GM23338 (cell line): ENCODE measurements around the gene WWOX. TPM values are rescaled to one million over a fixed set of nuclear protein-coding genes. Genes with fewer than 3 reads are reported as not detected.

ENCODE experiments used
- ATAC-seq: fragments of 200-7000 bp; cut with Tn5 transposase; 3 replicates; pipeline ENCODE4 v1.9.1; 2020
- DNase-seq: peaks from one replicate; pipeline ENCODE4 v3.0.0-alpha.2; 2015; ENCODE audit warnings: low spot score
- H2AFZ ChIP-seq: fragments of 200-600 bp; sonication (generic); 2 replicates; pipeline ENCODE4 v1.8.0; 2016; ENCODE audit warnings: antibody characterized with exemption, mild to moderate bottlenecking, moderate library complexity
- H3F3A ChIP-seq: fragments of 200-600 bp; sonication (generic); replicated peaks from 2 replicates; pipeline ENCODE4 v1.8.0; 2017; ENCODE audit warnings: antibody characterized with exemption, mixed run types, low read depth
- H3K27ac ChIP-seq: fragments of 200-600 bp; sonication (generic); 2 replicates; pipeline ENCODE4 v1.6.1; 2016; ENCODE audit warnings: low read depth
- H3K27me3 ChIP-seq: fragments of 200-600 bp; sonication (generic); 2 replicates; pipeline ENCODE4 v1.8.0; 2016; ENCODE audit warnings: mild to moderate bottlenecking, mixed run types, moderate library complexity; ENCODE audit not compliant: insufficient read depth
- H3K36me3 ChIP-seq: fragments of 200-600 bp; sonication (generic); 2 replicates; pipeline ENCODE4 v1.8.0; 2016; ENCODE audit warnings: mild to moderate bottlenecking; ENCODE audit not compliant: insufficient read depth
- H3K4me1 ChIP-seq: fragments of 200-600 bp; sonication (generic); 2 replicates; pipeline ENCODE4 v1.8.0; 2016; ENCODE audit warnings: mild to moderate bottlenecking, moderate library complexity; ENCODE audit not compliant: insufficient read depth
- H3K4me2 ChIP-seq: fragments of 200-600 bp; sonication (generic); 2 replicates; pipeline ENCODE4 v1.7.1; 2017; ENCODE audit warnings: mixed run types
- H3K4me3 ChIP-seq: fragments of 200-600 bp; sonication (generic); 2 replicates; pipeline ENCODE4 v1.6.1; 2016; ENCODE audit warnings: mixed run types
- H3K79me2 ChIP-seq: fragments of 200-600 bp; sonication (generic); replicated peaks from 2 replicates; pipeline ENCODE4 v1.8.0; 2017; ENCODE audit warnings: mild to moderate bottlenecking; ENCODE audit not compliant: insufficient read depth
- H3K9me2 ChIP-seq: fragments of 200-600 bp; sonication (generic); 2 replicates; pipeline ENCODE4 v1.8.0; 2017; ENCODE audit not compliant: insufficient read depth
- H4K20me1 ChIP-seq: fragments of 200-600 bp; sonication (generic); replicated peaks from 2 replicates; pipeline ENCODE4 v1.8.0; 2017; ENCODE audit warnings: mild to moderate bottlenecking; ENCODE audit not compliant: insufficient read depth
- H3K27ac Mint-ChIP-seq: 2 replicates; pipeline ENCODE4 v1.8.0; 2020; ENCODE audit warnings: inconsistent platforms, mild to moderate bottlenecking, moderate library complexity, mixed read lengths
- H3K27me3 Mint-ChIP-seq: 3 replicates; pipeline ENCODE4 v1.8.0; 2022; ENCODE audit warnings: low read depth, mild to moderate bottlenecking, moderate library complexity, mixed read lengths, inconsistent platforms; ENCODE audit not compliant: insufficient read depth, poor library complexity
- H3K36me3 Mint-ChIP-seq: 3 replicates; pipeline ENCODE4 v1.8.0; 2021; ENCODE audit warnings: low read depth, mild to moderate bottlenecking, inconsistent platforms, moderate library complexity, mixed read lengths
- H3K4me1 Mint-ChIP-seq: 3 replicates; pipeline ENCODE4 v1.8.0; 2020; ENCODE audit warnings: mild to moderate bottlenecking, inconsistent platforms, mixed read lengths
- H3K4me3 Mint-ChIP-seq: 3 replicates; pipeline ENCODE4 v1.8.0; 2021; ENCODE audit warnings: moderate library complexity, mild to moderate bottlenecking, inconsistent platforms, mixed read lengths
- H3K9me3 Mint-ChIP-seq: 3 replicates; pipeline ENCODE4 v1.8.0; 2020; ENCODE audit warnings: moderate library complexity, mild to moderate bottlenecking, inconsistent platforms, mixed read lengths
- CREB1 ChIP-seq: fragments of 250-450 bp; sonication (Bioruptor Pico); IDR thresholded peaks from 2 replicates; pipeline ENCODE4 v1.5.0; 2020; ENCODE audit warnings: low read depth, mild to moderate bottlenecking, moderate library complexity
- EZH2 ChIP-seq: fragments of 200-600 bp; sonication (generic); IDR thresholded peaks from one replicate; pipeline ENCODE4 v1.8.0; 2017; ENCODE audit warnings: antibody characterized with exemption, mild to moderate bottlenecking, low read depth; ENCODE audit not compliant: unreplicated experiment
- EZH2phosphoT487 ChIP-seq: fragments of 200-600 bp; sonication (generic); IDR thresholded peaks from one replicate; pipeline ENCODE4 v1.8.1; 2018; ENCODE audit warnings: antibody characterized with exemption; ENCODE audit not compliant: unreplicated experiment
- JUNB ChIP-seq: IDR thresholded peaks from one replicate; pipeline ENCODE4 v1.6.1; 2016; ENCODE audit warnings: antibody characterized with exemption; ENCODE audit not compliant: unreplicated experiment
- NANOG ChIP-seq: IDR thresholded peaks from 2 replicates; pipeline ENCODE4 v1.6.1; 2016; ENCODE audit warnings: antibody characterized with exemption, borderline replicate concordance
- POLR2AphosphoS5 ChIP-seq: IDR thresholded peaks from 2 replicates; pipeline ENCODE4 v1.6.1; 2016; ENCODE audit warnings: antibody characterized with exemption, low read depth
- STAT1 ChIP-seq: IDR thresholded peaks from one replicate; pipeline ENCODE4 v1.6.1; 2016; ENCODE audit warnings: antibody characterized with exemption; ENCODE audit not compliant: unreplicated experiment
- ZNF114 ChIP-seq: fragments of 250-450 bp; sonication (Bioruptor Pico); IDR thresholded peaks from 2 replicates; pipeline ENCODE4 v1.5.0; 2020; ENCODE audit warnings: mild to moderate bottlenecking, moderate library complexity
- ZNF331 ChIP-seq: fragments of 250-450 bp; sonication (Bioruptor Pico); IDR thresholded peaks from 2 replicates; pipeline ENCODE4 v1.5.0; 2020; ENCODE audit warnings: low read depth, mild to moderate bottlenecking, moderate library complexity
- polyA plus RNA-seq: library from polyadenylated mRNA; unstranded; fragments of >200 nt; fragmentation: Nextera tagmentation; extraction: Ambion mirVana; gene quantifications from 2 replicates; pipeline ENCODE4 v1.2.1, GENCODE V29; 2016
- total RNA-seq: library from RNA; depleted of rRNA; stranded (reverse); fragments of >200 nt; shearing (Covaris generic); gene quantifications from 2 replicates; pipeline ENCODE4 v1.2.3, GENCODE V29; 2014
- TF ChIP-seq, protein P1 (sequence below), 2 experiments: fragments of 200-600 bp in 1 of 2; sonication (generic) in 1 of 2; conservative IDR thresholded peaks; 2 replicates each; pipeline versions ENCODE4 v1.5.1 to v1.6.1; 2016 to 2017; ENCODE audit warnings: antibody characterized with exemption in 2 of 2, low read depth in 2 of 2, mild to moderate bottlenecking in 2 of 2, moderate library complexity in 1 of 2
- TF ChIP-seq, protein P2 (sequence below): fragments of 250-450 bp; sonication (Bioruptor Pico); IDR thresholded peaks from 2 replicates; pipeline ENCODE4 v1.5.0; 2020; ENCODE audit warnings: mild to moderate bottlenecking, moderate library complexity
- TF ChIP-seq, protein P3 (sequence below): IDR thresholded peaks from 2 replicates; pipeline ENCODE4 v1.6.1; 2016; ENCODE audit warnings: antibody characterized with exemption
- TF ChIP-seq, protein P4 (sequence below): IDR thresholded peaks from one replicate; pipeline ENCODE4 v1.6.1; 2018; ENCODE audit warnings: antibody characterized with exemption; ENCODE audit not compliant: unreplicated experiment

The WWOX gene
- total and polyA plus RNA-seq, 2 experiments from 2014 or later, result 10.0 to 19.3 TPM

DNA sequence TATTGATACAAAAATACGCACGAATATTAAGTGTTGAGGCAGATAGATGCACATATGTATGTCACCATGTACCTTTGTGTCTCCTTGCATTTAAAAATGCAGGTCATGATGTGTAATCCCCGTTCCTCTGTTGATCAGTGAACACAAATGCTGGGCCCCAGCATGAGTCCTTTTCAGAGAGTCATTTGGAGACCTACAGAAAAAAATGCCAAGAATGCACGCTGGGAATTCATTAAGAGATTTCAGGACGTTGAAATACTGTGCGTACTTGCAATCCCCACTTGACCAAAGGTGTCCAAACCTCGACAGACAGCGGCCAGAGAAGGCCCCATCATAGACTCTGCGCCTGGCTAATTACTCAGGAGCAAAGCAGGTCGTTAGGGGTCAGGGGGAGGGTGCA, 1005.1 kb downstream of the WWOX start:
- Histone ChIP-seq H3K27me3 (no peaks in the 10 kb centered on the region), H3K9me2 (peaks cover 5% of the 10 kb centered on the region; the same call in 1 of the 2 replicates), H3K79me2 (no peaks in the 10 kb centered on the region), H3K27ac (no peak overlapping the region), H2AFZ (no peak overlapping the region), H4K20me1 (no peaks in the 10 kb centered on the region), H3K36me3 (no peaks in the 10 kb centered on the region), H3K4me2 (0 out of 2 replicates have a peak overlapping the region, but pooled peaks have one; percentile 45), H3F3A (no peaks in the 10 kb centered on the region), H3K4me1 (peaks cover 21% of the 10 kb centered on the region), H3K4me3 (no peak overlapping the region)
- Mint-ChIP-seq H3K4me1 (peaks cover 24% of the 10 kb centered on the region; the same call in 2 of the 3 replicates), H3K27me3 (peaks cover 4% of the 10 kb centered on the region), H3K36me3 (no peaks in the 10 kb centered on the region), H3K9me3 (no peaks in the 10 kb centered on the region), H3K4me3 (no peak overlapping the region), H3K27ac (peak overlapping the region; percentile 48; the same call in 1 of the 2 replicates)
- peak; percentile 69 for DNase-seq
- ATAC-seq, result peak; percentile 44; the same call in 2 of the 3 replicates
- TF ChIP-seq NANOG (no peak), ZNF114 (no peak), JUNB (no peak), POLR2AphosphoS5 (no peak), STAT1 (no peak), EZH2 (no peak), CREB1 (CRISPR knock-in tag) (no peak), ZNF331 (no peak), EZH2phosphoT487 (no peak)
- TF ChIP-seq, protein P1, sequence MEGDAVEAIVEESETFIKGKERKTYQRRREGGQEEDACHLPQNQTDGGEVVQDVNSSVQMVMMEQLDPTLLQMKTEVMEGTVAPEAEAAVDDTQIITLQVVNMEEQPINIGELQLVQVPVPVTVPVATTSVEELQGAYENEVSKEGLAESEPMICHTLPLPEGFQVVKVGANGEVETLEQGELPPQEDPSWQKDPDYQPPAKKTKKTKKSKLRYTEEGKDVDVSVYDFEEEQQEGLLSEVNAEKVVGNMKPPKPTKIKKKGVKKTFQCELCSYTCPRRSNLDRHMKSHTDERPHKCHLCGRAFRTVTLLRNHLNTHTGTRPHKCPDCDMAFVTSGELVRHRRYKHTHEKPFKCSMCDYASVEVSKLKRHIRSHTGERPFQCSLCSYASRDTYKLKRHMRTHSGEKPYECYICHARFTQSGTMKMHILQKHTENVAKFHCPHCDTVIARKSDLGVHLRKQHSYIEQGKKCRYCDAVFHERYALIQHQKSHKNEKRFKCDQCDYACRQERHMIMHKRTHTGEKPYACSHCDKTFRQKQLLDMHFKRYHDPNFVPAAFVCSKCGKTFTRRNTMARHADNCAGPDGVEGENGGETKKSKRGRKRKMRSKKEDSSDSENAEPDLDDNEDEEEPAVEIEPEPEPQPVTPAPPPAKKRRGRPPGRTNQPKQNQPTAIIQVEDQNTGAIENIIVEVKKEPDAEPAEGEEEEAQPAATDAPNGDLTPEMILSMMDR (conservative IDR thresholded peaks at IDR 0.05; ENCODE audit: low read depth in 2 of 2), result no peak
- TF ChIP-seq, protein P2, sequence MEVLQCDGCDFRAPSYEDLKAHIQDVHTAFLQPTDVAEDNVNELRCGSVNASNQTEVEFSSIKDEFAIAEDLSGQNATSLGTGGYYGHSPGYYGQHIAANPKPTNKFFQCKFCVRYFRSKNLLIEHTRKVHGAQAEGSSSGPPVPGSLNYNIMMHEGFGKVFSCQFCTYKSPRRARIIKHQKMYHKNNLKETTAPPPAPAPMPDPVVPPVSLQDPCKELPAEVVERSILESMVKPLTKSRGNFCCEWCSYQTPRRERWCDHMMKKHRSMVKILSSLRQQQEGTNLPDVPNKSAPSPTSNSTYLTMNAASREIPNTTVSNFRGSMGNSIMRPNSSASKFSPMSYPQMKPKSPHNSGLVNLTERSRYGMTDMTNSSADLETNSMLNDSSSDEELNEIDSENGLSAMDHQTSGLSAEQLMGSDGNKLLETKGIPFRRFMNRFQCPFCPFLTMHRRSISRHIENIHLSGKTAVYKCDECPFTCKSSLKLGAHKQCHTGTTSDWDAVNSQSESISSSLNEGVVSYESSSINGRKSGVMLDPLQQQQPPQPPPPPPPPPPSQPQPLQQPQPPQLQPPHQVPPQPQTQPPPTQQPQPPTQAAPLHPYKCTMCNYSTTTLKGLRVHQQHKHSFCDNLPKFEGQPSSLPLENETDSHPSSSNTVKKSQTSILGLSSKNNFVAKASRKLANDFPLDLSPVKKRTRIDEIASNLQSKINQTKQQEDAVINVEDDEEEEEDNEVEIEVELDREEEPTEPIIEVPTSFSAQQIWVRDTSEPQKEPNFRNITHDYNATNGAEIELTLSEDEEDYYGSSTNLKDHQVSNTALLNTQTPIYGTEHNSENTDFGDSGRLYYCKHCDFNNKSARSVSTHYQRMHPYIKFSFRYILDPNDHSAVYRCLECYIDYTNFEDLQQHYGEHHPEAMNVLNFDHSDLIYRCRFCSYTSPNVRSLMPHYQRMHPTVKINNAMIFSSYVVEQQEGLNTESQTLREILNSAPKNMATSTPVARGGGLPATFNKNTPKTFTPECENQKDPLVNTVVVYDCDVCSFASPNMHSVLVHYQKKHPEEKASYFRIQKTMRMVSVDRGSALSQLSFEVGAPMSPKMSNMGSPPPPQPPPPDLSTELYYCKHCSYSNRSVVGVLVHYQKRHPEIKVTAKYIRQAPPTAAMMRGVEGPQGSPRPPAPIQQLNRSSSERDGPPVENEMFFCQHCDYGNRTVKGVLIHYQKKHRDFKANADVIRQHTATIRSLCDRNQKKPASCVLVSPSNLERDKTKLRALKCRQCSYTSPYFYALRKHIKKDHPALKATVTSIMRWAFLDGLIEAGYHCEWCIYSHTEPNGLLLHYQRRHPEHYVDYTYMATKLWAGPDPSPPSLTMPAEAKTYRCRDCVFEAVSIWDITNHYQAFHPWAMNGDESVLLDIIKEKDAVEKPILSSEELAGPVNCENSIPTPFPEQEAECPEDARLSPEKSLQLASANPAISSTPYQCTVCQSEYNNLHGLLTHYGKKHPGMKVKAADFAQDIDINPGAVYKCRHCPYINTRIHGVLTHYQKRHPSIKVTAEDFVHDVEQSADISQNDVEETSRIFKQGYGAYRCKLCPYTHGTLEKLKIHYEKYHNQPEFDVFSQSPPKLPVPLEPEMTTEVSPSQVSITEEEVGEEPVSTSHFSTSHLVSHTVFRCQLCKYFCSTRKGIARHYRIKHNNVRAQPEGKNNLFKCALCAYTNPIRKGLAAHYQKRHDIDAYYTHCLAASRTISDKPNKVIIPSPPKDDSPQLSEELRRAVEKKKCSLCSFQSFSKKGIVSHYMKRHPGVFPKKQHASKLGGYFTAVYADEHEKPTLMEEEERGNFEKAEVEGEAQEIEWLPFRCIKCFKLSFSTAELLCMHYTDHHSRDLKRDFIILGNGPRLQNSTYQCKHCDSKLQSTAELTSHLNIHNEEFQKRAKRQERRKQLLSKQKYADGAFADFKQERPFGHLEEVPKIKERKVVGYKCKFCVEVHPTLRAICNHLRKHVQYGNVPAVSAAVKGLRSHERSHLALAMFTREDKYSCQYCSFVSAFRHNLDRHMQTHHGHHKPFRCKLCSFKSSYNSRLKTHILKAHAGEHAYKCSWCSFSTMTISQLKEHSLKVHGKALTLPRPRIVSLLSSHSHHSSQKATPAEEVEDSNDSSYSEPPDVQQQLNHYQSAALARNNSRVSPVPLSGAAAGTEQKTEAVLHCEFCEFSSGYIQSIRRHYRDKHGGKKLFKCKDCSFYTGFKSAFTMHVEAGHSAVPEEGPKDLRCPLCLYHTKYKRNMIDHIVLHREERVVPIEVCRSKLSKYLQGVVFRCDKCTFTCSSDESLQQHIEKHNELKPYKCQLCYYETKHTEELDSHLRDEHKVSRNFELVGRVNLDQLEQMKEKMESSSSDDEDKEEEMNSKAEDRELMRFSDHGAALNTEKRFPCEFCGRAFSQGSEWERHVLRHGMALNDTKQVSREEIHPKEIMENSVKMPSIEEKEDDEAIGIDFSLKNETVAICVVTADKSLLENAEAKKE, result no peak
- TF ChIP-seq, protein P3, sequence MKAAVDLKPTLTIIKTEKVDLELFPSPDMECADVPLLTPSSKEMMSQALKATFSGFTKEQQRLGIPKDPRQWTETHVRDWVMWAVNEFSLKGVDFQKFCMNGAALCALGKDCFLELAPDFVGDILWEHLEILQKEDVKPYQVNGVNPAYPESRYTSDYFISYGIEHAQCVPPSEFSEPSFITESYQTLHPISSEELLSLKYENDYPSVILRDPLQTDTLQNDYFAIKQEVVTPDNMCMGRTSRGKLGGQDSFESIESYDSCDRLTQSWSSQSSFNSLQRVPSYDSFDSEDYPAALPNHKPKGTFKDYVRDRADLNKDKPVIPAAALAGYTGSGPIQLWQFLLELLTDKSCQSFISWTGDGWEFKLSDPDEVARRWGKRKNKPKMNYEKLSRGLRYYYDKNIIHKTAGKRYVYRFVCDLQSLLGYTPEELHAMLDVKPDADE, result no peak
- TF ChIP-seq, protein P4, sequence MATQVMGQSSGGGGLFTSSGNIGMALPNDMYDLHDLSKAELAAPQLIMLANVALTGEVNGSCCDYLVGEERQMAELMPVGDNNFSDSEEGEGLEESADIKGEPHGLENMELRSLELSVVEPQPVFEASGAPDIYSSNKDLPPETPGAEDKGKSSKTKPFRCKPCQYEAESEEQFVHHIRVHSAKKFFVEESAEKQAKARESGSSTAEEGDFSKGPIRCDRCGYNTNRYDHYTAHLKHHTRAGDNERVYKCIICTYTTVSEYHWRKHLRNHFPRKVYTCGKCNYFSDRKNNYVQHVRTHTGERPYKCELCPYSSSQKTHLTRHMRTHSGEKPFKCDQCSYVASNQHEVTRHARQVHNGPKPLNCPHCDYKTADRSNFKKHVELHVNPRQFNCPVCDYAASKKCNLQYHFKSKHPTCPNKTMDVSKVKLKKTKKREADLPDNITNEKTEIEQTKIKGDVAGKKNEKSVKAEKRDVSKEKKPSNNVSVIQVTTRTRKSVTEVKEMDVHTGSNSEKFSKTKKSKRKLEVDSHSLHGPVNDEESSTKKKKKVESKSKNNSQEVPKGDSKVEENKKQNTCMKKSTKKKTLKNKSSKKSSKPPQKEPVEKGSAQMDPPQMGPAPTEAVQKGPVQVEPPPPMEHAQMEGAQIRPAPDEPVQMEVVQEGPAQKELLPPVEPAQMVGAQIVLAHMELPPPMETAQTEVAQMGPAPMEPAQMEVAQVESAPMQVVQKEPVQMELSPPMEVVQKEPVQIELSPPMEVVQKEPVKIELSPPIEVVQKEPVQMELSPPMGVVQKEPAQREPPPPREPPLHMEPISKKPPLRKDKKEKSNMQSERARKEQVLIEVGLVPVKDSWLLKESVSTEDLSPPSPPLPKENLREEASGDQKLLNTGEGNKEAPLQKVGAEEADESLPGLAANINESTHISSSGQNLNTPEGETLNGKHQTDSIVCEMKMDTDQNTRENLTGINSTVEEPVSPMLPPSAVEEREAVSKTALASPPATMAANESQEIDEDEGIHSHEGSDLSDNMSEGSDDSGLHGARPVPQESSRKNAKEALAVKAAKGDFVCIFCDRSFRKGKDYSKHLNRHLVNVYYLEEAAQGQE, result no peak
